ENCODE data around the gene NKIRAS1. TPM values are rescaled to one million over a fixed set of nuclear protein-coding genes. Genes with fewer than 3 reads are reported as not detected.
"Not testable (repeated sequence)": the region's sequence is repeated elsewhere in the genome, so short reads cannot be mapped to it uniquely, and the experiment has no call there.

The NKIRAS1 gene
- total RNA-seq, 1 experiment from 2014 or later, result 12.0 TPM

DNA sequence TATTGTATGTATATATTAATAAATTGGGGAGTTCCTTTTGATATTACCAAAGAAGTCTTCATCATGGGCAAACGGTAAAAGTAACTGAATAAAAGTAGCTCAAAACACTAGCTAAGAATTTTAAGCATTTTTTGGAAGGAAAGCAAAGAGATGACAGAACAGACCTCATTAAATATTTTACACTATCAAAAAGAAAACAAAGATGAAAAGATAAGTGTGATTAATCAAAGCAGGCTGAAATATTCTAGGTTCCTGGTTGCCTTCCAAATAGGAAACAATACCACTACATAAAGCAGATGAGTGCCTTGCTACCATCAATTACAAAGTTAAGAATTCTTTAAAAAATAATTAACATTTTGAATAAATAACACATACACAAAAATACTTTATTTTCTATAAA, 3.6 kb downstream of the NKIRAS1 start:
- TF ChIP-seq ELF1 (IDR thresholded peaks at IDR 0.05; ENCODE audit: borderline replicate concordance, low read depth) (no peak), POLR2A (IDR thresholded peaks at IDR 0.05; ENCODE audit: borderline replicate concordance, extremely low read depth, insufficient read depth, insufficient read length) (no peak), TCF7L2 (IDR thresholded peaks at IDR 0.05; ENCODE audit: borderline replicate concordance, extremely low read depth, insufficient read depth, insufficient read length) (no peak), FOSL1 (IDR thresholded peaks at IDR 0.05; ENCODE audit: low read depth) (no peak), ZNF274 (IDR thresholded peaks at IDR 0.05; ENCODE audit: low read depth, low read length) (no peak), EZH2phosphoT487 (IDR thresholded peaks at IDR 0.05; ENCODE audit: borderline replicate concordance) (no peak)
- no peak overlapping the region for H3K4me2 ChIP-seq (ENCODE audit: low read length)
- peaks cover 9 to 13% of the 10 kb centered on the region in 2 experiments for H3K36me3 ChIP-seq (ENCODE audit: control insufficient read depth in 1 of 2, insufficient read depth in 2 of 2, low read length in 2 of 2)
- peaks cover 53% of the 10 kb centered on the region for H3K79me2 ChIP-seq (ENCODE audit: insufficient read depth, low read length)
- no peak overlapping the region for H3K9ac ChIP-seq (ENCODE audit: low read length)
- H3K4me1 ChIP-seq (ENCODE audit: control insufficient read depth in 1 of 2, insufficient read depth in 2 of 2, low read length in 2 of 2), result peaks cover 7 to 15% of the 10 kb centered on the region in 2 experiments; a peak in 3 of 4 replicates
- H3K9me2 ChIP-seq (ENCODE audit: insufficient read depth), result no peaks in the 10 kb centered on the region
- CTCF ChIA-PET, result no interaction called here
- peaks cover 4% of the 10 kb centered on the region; the same call in 1 of the 2 replicates for H4K20me1 ChIP-seq (ENCODE audit: insufficient read depth)
- ATAC-seq, result no peak
- no TSS peak for BruUV-seq (replicated peaks)
- intact Hi-C loops (cut with micrococcal nuclease), result no loop called here
- no peak for DNase-seq (ENCODE audit: low read depth, low spot score)
- no peak overlapping the region for H2AFZ ChIP-seq (ENCODE audit: low read depth, low read length, poor library complexity, severe bottlenecking)
- no peak overlapping the region for H3K4me3 ChIP-seq (replicated peaks in 1 of 2; ENCODE audit: low read depth in 1 of 2, low read length in 2 of 2)
- no peaks in the 10 kb centered on the region for H3K9me3 ChIP-seq (ENCODE audit: control insufficient read depth in 1 of 2, insufficient read depth in 1 of 2, low read depth in 1 of 2, low read length in 2 of 2)
- POLR2A ChIA-PET, result no interaction called here
- RAD21 ChIA-PET (ENCODE audit: low non-redundant PET in 1 of 2, low total read pairs in 2 of 2, uncharacterized antibody in 2 of 2, unreplicated experiment in 2 of 2), result interaction anchor here in 1 of 2 experiments (0.5 kb wide), 1 partner anchor 408 kb away, joined by 4 read pairs; no protein-coding TSS in a partner anchor
- H3K27me3 ChIP-seq (ENCODE audit: insufficient read depth, low read length), result no peaks in the 10 kb centered on the region
- no peak overlapping the region for H3K27ac ChIP-seq (ENCODE audit: low read depth, low read length)

DNA sequence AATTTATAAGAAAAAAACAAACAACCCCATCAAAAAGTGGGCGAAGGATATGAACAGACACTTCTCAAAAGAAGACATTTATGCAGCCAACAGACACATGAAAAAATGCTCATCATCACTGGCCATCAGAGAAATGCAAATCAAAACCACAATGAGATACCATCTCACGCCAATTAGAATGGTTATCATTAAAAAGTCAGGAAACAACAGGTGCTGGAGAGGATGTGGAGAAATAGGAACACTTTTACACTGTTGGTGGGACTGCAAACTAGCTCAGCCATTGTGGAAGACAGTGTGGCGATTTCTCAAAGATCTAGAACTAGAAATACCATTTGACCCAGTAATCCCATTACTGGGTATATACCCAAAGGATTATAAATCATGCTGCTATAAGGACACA, 4.5 kb downstream of the NKIRAS1 start:
- peaks cover 8 to 10% of the 10 kb centered on the region in 2 experiments; a peak in 2 of 4 replicates for H3K36me3 ChIP-seq (ENCODE audit: control insufficient read depth in 1 of 2, insufficient read depth in 2 of 2, low read length in 2 of 2)
- H3K27me3 ChIP-seq (ENCODE audit: insufficient read depth, low read length); H3K9me2 ChIP-seq (ENCODE audit: insufficient read depth); H2AFZ ChIP-seq (ENCODE audit: low read depth, low read length, poor library complexity, severe bottlenecking); intact Hi-C loops (cut with micrococcal nuclease); H3K4me3 ChIP-seq (replicated peaks in 1 of 2; ENCODE audit: low read depth in 1 of 2, low read length in 2 of 2); ATAC-seq; H3K9me3 ChIP-seq (ENCODE audit: control insufficient read depth in 1 of 2, insufficient read depth in 1 of 2, low read depth in 1 of 2, low read length in 2 of 2); CTCF ChIA-PET; H3K9ac ChIP-seq (ENCODE audit: low read length); RAD21 ChIA-PET (ENCODE audit: low non-redundant PET in 1 of 2, low total read pairs in 2 of 2, uncharacterized antibody in 2 of 2, unreplicated experiment in 2 of 2); H3K27ac ChIP-seq (ENCODE audit: low read depth, low read length); H3K4me2 ChIP-seq (ENCODE audit: low read length); DNase-seq (ENCODE audit: low read depth, low spot score); H4K20me1 ChIP-seq (ENCODE audit: insufficient read depth); POLR2A ChIA-PET; BruUV-seq (replicated peaks): not testable (repeated sequence)
- H3K79me2 ChIP-seq (ENCODE audit: insufficient read depth, low read length), result peaks cover 44% of the 10 kb centered on the region
- H3K4me1 ChIP-seq (ENCODE audit: control insufficient read depth in 1 of 2, insufficient read depth in 2 of 2, low read length in 2 of 2), result peaks cover 7 to 12% of the 10 kb centered on the region in 2 experiments; a peak in 3 of 4 replicates

Data from HCT116 (cell line).